HG03342 (cell line): ENCODE results near the gene MAP2K3.
"Not testable (repeated sequence)": the region's sequence is repeated elsewhere in the genome, so short reads cannot be mapped to it uniquely, and the experiment has no call there.

Experiments used
- ATAC-seq: cut with Tn5 transposase; IDR thresholded peaks from one replicate; pipeline ENCODE4 v1.9.1; 2021; ENCODE audit warnings: mild to moderate bottlenecking, moderate library complexity; ENCODE audit not compliant: unreplicated experiment

Gene MAP2K3

DNA sequence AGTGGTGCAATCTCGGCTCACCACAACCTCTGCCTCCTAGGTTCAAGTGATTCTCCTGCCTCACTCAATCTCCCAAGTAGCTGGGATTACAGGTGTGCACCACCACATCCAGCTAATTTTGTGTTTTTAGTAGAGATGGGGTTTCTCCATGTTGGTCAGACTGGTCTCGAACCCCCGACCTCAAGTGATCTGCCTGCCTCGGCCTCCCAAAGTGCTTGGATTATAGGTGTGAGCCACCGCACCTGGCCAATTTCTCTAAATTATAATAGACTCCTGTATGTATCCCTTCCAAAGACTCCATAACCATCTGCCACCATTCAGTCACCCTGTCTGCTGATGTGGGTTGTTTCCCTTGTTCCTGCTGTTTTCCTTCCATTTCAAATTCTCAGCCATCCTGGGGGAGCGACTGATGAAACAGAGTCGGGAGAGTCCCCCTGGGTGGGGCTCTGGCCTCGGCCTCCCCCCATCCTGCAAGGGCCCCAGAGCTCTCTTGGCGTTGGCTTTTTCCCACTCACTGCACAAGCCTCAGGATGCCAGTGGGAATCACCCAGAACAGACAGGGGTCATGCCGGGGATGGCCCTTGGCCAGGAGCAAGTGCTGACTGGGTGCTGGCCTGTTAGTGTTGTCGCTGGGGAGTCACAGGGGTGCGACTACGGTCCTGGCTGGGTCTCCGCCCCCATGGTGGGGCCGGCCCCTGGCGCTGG is 25.7 kb downstream of the MAP2K3 start:
- ATAC-seq: not testable (repeated sequence)

DNA sequence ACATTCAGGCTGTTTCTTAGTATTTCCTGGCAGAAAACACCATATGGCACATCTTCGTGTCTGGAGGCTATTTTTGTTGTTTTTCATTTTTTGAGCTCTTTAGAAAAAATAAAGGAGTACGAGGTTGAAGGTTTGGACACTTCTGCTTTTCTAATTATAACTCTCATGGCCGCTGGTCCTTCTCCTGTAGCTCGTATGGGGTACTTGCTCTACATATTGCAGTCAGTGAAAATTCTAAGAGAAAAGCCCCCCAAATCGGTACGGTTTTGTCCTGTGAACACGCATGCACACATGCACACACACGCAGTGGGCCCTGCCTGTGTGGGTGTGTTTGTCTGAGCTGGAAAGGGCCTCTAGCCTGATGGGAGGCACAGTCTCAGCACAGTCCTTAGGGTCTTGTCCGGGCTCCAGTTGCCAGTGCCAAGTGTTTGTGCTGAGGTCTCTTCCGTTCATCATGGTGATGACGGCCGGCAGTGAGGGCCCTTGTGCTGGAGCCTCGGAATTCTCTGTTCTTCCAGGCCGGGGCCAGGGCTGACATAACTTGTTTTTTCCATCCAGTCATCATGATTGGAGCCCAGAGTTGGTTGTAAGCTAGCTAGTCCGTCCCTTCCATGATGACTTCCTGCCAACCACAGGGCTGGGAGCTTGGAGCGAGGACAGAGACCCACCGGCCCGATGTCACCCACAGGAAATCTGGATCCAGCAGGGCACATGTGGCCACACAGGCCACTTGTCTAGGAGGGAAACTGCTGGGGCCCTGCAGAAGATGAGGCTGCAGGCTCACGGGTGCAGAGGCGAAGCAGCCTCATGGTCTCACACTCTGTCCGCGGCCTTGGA is 26.5 kb downstream of the MAP2K3 start:
- not testable (repeated sequence) for ATAC-seq

GRCh38 chr17:21313320-21313719 is 28.8 kb downstream of the MAP2K3 start:
- ATAC-seq: no peak

DNA sequence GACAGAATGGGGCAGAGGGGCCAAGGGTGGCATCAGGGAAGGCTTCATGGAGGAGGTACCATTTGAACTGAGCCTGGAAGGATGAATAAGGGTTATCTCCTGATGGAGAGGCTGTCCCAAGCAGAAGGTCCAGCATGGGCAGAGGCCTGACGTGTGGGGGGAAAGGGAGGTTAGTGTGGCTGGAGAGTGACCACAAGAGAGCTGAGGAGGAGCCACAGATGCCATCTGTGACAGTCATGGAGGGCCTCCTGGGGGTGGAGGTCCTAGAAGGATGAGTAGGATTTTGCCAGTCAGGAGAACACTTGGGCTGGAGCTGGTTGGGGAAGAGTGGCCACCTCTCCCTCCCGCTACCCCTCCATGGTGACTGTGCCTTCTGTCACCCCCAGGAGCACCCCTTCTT is 29.2 kb downstream of the MAP2K3 start:
- ATAC-seq: not testable (repeated sequence)

DNA sequence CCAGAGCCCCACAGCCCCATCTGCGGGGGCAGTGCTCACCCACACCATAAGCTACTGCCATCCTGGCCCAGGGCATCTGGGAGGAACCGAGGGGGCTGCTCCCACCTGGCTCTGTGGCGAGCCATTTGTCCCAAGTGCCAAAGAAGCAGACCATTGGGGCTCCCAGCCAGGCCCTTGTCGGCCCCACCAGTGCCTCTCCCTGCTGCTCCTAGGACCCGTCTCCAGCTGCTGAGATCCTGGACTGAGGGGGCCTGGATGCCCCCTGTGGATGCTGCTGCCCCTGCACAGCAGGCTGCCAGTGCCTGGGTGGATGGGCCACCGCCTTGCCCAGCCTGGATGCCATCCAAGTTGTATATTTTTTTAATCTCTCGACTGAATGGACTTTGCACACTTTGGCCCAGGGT is 29.8 kb downstream of the MAP2K3 start:
- ATAC-seq: not testable (repeated sequence)

- ATAC-seq: not testable (repeated sequence)
Observed at GRCh38 chr17:21314701-21315111, 30.2 kb downstream of the MAP2K3 start.

GRCh38 chr17:21315246-21316000 is 30.9 kb downstream of the MAP2K3 start:
- not testable (repeated sequence) for ATAC-seq

DNA sequence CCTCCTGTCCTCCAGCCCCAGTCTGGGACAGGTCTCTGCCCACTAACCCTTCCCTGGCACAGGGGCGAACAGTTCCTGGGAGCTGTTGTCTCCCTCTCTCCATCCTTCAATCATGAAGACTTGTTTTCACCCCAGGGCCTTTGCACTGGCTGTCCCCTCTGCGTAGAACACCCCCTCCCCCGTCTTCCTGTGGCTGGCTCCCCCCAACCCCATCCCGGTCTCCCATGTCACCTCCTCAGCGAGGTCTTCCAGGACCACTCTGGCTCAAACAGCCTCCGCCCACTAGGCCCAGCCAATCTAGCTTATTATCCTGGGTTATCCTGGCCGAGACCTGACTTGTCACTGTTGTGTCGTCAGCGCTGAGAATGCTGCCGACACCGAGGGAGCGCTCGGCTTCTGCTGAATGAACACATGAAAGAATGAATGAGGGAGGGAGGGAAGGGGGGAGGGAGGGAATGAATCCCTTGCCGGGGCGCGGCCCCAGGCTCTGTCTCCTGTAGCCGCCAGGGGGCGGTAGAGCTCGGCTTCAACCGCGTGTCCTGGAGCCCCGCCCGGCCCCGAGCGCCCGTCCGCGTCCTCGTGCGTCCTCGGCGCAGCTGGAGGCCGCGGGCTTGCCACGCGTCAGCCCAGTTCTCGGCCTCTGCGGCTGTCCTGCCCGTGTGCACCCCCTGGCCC is 31.8 kb downstream of the MAP2K3 start:
- ATAC-seq: not testable (repeated sequence)

GRCh38 chr17:21316887-21317500 is 32.5 kb downstream of the MAP2K3 start:
- not testable (repeated sequence) for ATAC-seq

DNA sequence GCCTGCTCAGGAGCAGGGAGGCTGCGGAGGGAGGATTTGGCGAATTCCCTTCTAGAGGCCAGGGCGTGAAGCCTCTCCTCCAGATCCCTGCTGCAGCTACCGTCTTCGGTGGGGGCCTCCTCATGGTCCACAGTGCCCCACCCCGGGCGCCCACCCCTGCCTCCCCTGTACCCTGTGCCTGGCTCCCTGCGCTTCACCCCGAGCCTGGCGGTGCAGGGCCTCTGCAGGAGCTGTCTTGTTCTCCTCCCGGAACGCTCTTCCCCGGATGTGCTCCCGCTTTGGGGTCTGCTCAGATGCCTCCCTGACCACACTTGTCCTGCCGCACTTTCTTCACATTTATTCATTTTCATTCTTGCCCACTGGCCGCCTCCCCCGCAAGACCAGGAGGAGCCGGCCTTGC is 33.3 kb downstream of the MAP2K3 start:
- not testable (repeated sequence) for ATAC-seq

- ATAC-seq: no peak
Observed at GRCh38 chr17:21318439-21318838, 33.9 kb downstream of the MAP2K3 start.

GRCh38 chr17:21318856-21319255 is 34.3 kb downstream of the MAP2K3 start:
- not testable (repeated sequence) for ATAC-seq

DNA sequence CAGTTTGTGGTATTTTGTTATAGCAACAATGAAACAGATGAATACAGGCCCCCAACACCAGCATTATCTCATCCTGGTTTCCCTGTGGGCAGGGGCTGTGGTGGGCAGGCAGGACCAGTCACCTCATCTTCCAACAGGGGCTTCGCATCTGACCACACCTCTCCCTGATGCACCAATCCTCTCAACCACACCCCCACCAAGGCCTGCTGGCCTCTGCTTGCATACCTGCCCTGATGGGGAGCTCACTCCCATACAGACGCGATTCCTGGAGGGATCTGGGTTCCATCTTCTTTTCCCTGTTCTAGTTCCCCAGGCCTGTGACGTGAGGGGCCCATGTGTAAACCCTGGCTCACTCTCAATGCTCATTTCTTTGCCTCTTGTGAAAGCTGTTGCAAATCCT is 34.7 kb downstream of the MAP2K3 start:
- ATAC-seq: not testable (repeated sequence)

DNA sequence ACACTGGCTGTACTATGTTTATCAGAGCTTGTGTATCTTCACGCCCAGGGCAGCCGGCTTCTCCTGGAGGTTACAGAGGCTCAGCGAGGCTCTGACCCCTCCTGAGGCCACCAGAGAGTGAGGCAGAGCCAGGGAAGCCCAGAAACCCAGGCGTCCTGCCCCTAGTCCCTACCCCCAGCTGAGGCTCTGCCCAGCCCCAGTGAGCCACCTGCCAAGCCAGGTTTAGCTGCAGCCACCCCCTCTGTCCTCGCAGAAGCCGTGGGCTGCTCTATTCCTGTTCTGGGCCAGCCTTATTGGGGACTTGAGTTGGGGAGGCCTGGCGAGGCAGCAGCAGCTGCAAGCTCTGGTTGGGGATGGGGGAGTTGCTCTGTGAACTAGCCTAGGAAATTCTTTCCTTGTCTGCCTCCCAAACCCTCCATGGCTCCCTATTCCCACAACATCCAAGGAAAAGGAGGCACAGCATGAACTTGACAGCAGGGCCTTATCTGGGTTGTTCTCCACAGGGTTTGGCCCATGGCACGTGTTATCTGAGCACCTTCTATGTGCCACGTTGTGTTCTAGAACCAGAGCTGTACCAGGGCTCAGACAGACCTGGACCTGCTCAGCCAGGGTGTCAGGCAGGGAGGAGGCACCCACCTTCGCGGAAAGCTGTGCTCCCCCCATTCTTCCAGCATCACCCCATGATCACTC is 35.3 kb downstream of the MAP2K3 start:
- not testable (repeated sequence) for ATAC-seq

GRCh38 chr17:21320430-21320829 is 35.9 kb downstream of the MAP2K3 start:
- not testable (repeated sequence) for ATAC-seq

GRCh38 chr17:21321061-21321460 is 36.5 kb downstream of the MAP2K3 start:
- ATAC-seq: not testable (repeated sequence)

- ATAC-seq: not testable (repeated sequence)
Observed at GRCh38 chr17:21321744-21322191, 37.3 kb downstream of the MAP2K3 start.

DNA sequence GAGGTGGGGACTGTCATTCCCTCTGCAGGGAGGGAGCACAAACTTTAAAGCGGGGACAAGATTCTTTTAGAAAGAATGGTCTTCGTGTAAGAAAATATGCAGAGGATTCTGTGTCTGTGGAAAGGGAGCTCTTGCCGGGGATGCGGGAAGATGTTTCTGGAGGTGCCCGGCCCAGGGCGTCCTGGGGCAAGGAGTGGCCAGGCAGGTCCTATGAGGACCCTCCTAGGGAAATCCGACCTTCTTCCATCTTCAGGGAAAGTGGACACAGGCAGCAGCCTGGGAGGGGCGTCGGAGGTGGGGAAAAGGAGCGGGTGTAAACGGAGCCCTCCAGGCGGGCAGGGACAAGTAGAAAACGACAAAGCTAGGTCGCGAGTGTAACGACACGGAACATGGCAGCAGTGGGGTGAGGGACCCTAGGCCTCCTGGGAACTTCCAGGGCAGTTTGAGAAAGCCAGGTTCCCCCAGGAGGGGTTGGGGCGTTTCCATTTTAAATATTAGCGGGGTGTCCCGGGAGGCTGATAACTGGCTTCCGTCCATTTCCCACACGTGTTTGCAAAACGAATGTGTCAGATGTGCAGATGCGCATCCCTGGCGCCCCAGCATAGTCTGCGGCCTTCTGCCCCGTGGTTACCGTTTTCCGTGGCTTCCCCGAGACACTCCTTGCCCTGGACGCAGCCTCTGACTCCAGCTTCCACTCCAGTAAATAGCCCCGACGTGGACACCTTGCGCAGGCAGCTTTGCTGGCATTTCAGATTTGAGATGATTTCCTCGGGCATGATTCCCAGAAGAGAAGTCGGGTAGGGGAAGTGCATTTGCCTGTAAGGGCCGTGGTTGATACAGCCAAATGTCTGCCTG is 39.0 kb downstream of the MAP2K3 start:
- not testable (repeated sequence) for ATAC-seq

DNA sequence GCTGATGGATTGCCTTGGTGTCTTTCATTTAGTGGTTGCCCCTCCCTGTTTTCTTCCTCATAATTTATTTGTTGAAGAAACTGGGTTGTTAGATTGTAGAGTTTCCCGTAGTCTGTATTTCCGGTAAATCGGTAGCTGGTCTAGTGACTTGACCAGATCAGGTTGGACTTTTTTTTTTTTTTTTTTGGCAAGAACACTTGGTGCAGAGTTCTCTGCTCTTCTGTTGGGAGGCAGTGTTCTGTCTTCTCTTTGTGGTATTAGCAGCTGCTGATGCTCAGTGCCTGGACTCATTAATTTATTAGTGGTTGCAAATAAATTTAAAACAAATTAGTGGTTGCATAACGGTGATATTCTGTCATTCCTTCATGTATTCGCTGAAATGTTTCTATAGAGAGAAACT is 40.2 kb downstream of the MAP2K3 start:
- not testable (repeated sequence) for ATAC-seq
